Right cardiac atrium (tissue), 5 donors: ENCODE data around the gene CCDC92. TPM values are rescaled to one million over a fixed set of nuclear protein-coding genes. Genes with fewer than 3 reads are reported as not detected.

Experiments used
- polyA plus RNA-seq: library from polyadenylated mRNA; stranded (reverse); fragments of 200-250 nt; gene quantifications from one replicate; pipeline ENCODE4 v1.2.3, GENCODE V29; 2013
- total RNA-seq, 4 donors: library from RNA; stranded (reverse); fragmentation: NEBNext Ultra II Directional; extraction: Animal tissue kit (Norgen Biotek cat#: 25700); gene quantifications; one replicate each; pipeline ENCODE4 v1.2.1, GENCODE V29; 2021
- donor health status: healthy with polysubstance abuse.
- donor health status: DM: no; HTN: yes; CAD: no.
- donor health status: DM: no; HTN: no; CAD: no.
- donor health status: DM: no; HTN: yes; CAD: no; lungs with severe emphysema.
- donor health status: DM: yes; HTN: yes; CAD: no.

Gene CCDC92
- total and polyA plus RNA-seq, 5 donors = 47.5 to 80.0 (median 53.0) TPM

Other genes starting within 250 kb of the CCDC92 start
- gene DNAH10, start 210.5 kb downstream of the CCDC92 start, total RNA-seq = under 1 TPM in 3 of 4 donors, not detected in 1; 0.06 to 0.09 (median 0.06) TPM
- gene DNAH10, start 210.5 kb downstream of the CCDC92 start, polyA plus RNA-seq = 0.11 TPM
- gene ZNF664, start 384 bp upstream of the CCDC92 start, total RNA-seq = 10 to 100 TPM; 73.6 to 80.6 (median 77.0) TPM
- gene ZNF664, start 384 bp upstream of the CCDC92 start, polyA plus RNA-seq = 50.2 TPM